Activated naive CD4-positive, alpha-beta T cell treated with anti-CD3 and anti-CD28 coated beads, Interleukin-2, amount 50 U/mL, for 72 hours (primary cell): Measurements from ENCODE around the gene MT1H. TPM values are rescaled to one million over a fixed set of nuclear protein-coding genes. Genes with fewer than 3 reads are reported as not detected.
A peak's percentile ranks its signal among the peaks of the same experiment; 100 is the strongest.
"Not testable (repeated sequence)": the region's sequence is repeated elsewhere in the genome, so short reads cannot be mapped to it uniquely, and the experiment has no call there.

Experiments
- ATAC-seq, 2 donors: fragments of 150-1000 bp; cut with Tn5 transposase; 2 replicates each; pipeline ENCODE4 v1.10.0; 2021; ENCODE audit warnings: mild to moderate bottlenecking in 2 of 2, moderate library complexity in 2 of 2
- DNase-seq, 2 donors: peaks; one replicate each; pipeline ENCODE4 v3.0.0; 2021 to 2022; ENCODE audit warnings: low spot score in 2 of 2
- H3K27ac Mint-ChIP-seq, 2 donors: one replicate each; pipeline ENCODE4 v1.8.0; 2022; ENCODE audit warnings: mild to moderate bottlenecking in 2 of 2, mixed read lengths in 2 of 2
- H3K36me3 Mint-ChIP-seq, 2 donors: one replicate each; pipeline ENCODE4 v1.8.0; 2022; ENCODE audit warnings: mixed read lengths in 2 of 2
- H3K9me3 Mint-ChIP-seq, 2 donors: one replicate each; pipeline ENCODE4 v1.8.0; 2022; ENCODE audit warnings: mixed read lengths in 2 of 2
- total RNA-seq, 2 donors: library from RNA; stranded (reverse); gene quantifications; one replicate each; pipeline ENCODE4 v1.2.3, GENCODE V29; 2022

MT1H gene
- total RNA-seq, result not detected

DNA sequence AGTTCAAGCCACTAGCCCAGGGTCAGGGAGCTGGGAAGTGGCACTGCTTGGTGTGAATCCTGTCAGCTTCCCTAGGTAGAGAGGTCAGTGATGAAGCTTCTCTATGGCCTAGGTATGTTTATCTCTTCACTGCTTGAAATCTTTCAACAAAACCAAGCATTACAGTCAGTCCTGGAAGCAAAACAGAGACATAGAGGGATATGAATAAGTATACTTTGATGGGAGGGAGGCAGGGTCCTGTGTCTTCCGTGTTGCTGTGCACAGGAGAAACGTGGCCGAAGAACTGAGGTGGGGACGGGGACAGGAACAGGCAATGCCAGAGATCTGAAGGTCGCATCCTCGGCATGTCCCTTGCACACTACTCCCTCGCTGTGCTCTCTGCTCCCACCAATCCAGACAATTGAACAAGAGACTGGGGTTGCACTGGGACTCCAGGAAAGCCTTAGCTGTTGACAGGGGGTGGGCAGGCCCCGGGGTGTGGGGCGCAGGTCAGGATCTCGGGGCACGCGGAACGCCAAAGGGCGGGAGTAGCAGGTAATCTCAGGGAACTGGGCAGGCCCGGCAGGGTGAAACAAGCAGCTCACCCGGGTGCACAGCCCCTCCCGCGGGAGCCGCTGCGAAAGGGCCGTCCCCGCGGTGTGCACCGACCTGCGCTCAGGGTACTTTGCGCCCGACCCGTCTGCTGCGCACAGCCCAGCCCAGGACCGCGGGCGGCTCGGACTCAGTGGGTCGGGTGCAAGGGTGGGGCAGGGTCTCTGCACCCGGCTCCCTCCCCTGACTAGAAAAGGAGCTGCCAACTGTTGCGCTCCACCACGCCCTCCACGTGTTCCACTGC lies at the start of gene MT1H:
Gene MT1H, plus strand, starts transcription at position 810 of the 835 bp plus-strand sequence. CDS start 71 bp downstream, outside the sequence.
- peak in 1 of 2 donors; percentile 37 for DNase-seq
- H3K36me3 Mint-ChIP-seq, result peaks cover 0 to 8% of the 10 kb centered on the region in 2 donors

DNA sequence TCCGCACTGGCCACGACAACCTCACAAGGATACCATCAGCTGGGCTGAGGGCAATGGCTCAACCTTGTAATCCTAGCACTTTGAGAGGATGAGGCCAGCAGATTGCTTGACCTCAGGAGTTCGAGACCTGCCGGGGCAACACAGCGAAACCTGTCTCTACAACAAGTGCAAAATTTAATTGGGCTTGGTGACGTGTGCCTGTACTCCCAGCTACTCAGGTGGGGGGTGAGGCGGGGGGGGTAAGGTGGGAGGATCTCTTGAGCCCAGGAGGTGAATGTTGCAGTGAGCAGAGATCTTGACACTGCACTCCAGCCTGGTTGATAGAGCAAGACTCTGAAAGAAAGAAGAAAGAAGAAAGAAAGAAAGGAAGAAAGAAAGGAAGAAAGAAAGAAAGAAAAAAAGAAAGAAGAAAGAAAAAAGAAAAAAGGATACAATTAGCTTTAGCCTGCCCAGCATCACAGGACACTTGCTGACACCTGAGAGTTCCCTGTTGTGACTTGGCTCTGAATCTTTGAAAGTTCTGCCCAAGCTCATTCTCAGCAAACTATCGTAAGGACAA lies 49.2 kb upstream of the MT1H start:
- H3K9me3 Mint-ChIP-seq, result no peaks in the 10 kb centered on the region
- peaks cover 0 to 6% of the 10 kb centered on the region in 2 donors for H3K36me3 Mint-ChIP-seq
- ATAC-seq (no peak), DNase-seq (no peak)
- H3K27ac Mint-ChIP-seq, result no peak overlapping the region

More for the DNA sequence above, at the start of gene MT1H:
- peak in 1 of 2 donors; percentile 53 for ATAC-seq
- Mint-ChIP-seq H3K9me3 (no peaks in the 10 kb centered on the region), H3K27ac (no peak within 1 kb of the TSS)

DNA sequence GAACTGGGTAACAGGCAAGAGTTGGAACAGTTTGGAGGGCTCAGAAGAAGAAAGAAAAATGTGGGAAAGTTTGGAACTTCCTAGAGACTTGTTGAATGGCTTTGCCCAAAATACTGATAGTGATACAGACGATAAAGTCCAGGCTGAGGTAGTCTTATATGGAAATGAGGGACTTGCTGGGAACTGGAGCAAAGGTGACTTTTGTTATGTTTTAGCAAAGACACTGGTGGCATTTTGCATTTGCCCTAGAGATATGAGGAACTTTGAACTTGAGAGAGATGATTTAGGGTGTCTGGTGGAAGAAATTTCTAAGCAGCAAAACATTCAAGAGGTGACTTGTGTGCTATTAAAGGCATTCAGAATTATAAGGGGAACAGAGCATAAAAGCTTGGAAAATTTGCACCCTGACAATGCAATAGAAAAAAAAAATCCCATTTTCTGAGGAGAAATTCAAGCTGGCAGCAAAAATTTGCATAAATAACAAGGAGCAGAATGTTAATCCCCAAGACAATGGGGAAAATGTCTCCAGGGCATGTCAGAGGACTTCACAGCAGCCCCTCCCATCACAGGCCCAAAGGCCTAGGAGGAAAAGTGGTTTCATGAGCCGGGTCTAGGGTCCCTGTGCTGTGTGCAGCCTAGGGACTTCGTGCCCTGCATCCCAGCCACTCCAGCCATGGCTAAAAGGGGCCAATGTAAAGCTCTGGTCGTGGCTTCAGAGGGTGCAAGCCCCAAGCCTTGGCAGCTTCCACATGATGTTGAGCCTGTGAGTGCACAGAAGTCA lies 47.8 kb upstream of the MT1H start:
- H3K36me3 Mint-ChIP-seq, result peaks cover 0 to 11% of the 10 kb centered on the region in 2 donors

DNA sequence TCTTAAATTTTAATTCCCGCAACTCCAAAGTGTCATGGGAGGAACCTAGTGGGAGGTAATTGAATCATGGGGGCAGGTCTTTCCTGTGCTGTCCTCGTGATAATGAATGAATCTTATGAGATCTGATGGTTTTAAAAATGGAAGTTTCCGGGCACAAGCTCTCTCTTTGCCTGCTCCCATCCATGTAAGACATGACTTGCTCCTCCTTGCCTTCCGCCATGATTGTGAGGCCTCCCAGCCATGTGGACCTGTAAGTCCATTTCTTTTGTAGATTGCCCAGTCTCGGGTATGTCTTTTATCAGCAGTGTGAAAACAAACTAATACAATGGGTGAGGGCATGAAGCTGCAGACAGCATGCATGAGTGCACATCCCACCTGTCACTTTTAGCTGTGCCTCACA lies 46.4 kb upstream of the MT1H start:
- ATAC-seq, DNase-seq, H3K27ac Mint-ChIP-seq, H3K9me3 Mint-ChIP-seq: not testable (repeated sequence)
- peaks cover 0 to 11% of the 10 kb centered on the region in 2 donors for H3K36me3 Mint-ChIP-seq

More for the DNA sequence above, 47.8 kb upstream of the MT1H start:
- not testable (repeated sequence) for H3K27ac Mint-ChIP-seq, DNase-seq, ATAC-seq, H3K9me3 Mint-ChIP-seq

DNA sequence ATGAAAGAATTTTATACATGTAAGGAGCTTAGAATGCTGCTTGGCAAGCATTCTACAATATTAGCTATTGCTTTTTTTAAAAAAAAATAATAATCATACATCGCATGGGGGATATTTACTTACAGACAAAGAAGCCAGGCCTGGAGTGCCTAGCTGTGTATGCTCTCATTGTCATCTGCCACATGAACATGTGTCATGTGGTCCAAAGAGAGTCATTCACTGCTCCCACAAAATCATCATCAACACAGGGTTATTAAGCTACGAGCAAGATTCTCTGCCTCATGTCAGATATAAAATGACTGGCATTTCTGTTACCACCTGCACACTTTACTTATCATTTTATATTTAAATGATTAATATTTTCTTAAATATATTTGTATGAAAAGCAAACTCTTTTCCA lies 46.0 kb upstream of the MT1H start:
- no peak overlapping the region for H3K27ac Mint-ChIP-seq
- ATAC-seq, result no peak
- H3K36me3 Mint-ChIP-seq, result peaks cover 0 to 11% of the 10 kb centered on the region in 2 donors
- DNase-seq, result no peak
- H3K9me3 Mint-ChIP-seq, result no peaks in the 10 kb centered on the region

DNA sequence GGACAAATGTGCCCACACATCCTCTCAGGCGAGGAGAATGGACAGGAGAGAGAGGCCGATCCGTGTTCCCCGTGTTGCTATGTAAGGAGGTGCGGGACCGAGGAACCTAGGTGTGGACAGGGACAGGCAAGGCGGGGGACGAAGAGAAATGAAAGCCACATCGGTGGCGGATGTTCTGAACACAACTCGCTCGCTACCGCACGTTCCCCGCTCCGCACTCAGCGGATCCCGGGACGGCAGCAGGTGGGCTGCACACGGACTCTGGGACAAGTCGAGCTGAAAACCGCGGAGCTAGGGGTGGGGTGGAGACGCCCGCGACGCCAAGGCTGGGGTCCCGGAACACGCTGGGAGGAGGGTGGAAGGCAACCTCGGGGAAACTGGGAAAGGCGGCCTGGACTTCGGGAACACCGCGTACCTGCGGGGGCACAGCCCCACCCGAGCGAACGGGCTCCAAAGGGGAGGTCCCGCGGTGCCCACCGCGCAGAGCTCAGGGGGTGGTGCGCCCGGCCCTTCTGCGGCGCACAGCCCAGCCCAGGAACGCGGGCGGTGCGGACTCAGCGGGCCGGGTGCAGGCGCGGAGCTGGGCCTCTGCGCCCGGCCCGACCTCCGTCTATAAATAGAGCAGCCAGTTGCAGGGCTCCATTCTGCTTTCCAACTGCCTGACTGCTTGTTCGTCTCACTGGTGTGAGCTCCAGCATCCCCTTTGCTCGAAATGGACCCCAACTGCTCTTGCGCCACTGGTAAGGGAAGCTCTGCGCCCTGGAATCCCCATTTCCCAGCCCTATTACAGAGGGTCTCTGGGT lies 44.3 kb upstream of the MT1H start, which contains the start of gene MT1E:
Gene MT1E, plus strand, starts transcription at position 642 of the 803 bp plus-strand sequence. Its CDS starts 71 bp downstream, at position 713.
- peak in 1 of 2 donors; percentile 55 for DNase-seq
- Mint-ChIP-seq H3K36me3 (peaks cover 0 to 11% of the 10 kb centered on the region in 2 donors), H3K27ac (peak within 1 kb of the TSS in 1 of 2 donors; percentile 54), H3K9me3 (no peaks in the 10 kb centered on the region)
- ATAC-seq, result peak; percentile 76 to 92

DNA sequence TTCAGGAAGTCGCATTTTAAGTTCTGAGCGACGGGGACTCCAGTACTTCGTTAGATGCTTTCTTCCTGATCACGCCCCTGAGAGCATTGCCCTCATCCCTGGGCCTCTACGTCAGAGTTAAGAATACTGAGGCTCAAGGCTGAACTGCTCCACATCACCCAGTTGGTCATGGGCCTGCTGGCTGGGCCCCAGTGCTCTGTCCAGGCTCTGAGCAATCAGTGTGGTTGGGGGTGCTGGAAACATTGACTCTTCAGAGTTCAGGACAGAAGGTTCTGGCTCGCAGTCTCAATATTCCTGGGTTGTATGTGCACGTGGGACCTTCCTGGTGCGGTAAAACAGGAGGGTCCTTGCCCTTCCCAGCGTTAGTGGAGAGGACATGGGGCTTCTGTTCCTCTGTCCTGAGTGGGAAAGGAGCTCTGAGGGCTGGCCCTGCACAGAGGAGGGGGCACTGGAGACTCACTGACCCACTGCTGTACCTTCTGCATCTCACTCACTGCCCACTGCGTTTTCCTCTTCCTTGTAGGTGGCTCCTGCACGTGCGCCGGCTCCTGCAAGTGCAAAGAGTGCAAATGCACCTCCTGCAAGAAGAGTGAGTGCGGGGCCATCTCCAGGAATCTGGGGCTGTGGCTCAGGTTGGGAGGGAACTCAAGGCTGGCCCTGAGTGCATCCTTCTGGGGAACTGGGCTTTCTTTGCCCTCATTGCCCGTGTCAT lies 43.5 kb upstream of the MT1H start:
- H3K36me3 Mint-ChIP-seq, result peaks cover 0 to 11% of the 10 kb centered on the region in 2 donors
- peak; percentile 27 to 67 for ATAC-seq
- DNase-seq, result no peak
- no peak overlapping the region for H3K27ac Mint-ChIP-seq
- H3K9me3 Mint-ChIP-seq, result no peaks in the 10 kb centered on the region

DNA sequence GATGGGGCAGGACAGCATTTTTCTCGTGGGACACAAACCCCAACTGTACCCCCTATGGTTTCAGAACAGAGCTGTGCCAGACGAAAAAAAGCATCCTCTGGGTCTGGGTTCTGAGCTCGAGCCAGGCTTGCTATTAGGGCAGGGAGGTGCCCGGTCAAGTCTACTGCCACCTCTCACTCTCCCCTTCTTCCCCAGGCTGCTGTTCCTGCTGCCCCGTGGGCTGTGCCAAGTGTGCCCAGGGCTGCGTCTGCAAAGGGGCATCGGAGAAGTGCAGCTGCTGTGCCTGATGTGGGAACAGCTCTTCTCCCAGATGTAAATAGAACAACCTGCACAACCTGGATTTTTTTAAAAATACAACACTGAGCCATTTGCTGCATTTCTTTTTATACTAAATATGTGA lies 42.9 kb upstream of the MT1H start:
- H3K27ac Mint-ChIP-seq, result no peak overlapping the region
- no peak for ATAC-seq
- DNase-seq, result no peak
- H3K36me3 Mint-ChIP-seq, result peaks cover 0 to 11% of the 10 kb centered on the region in 2 donors
- no peaks in the 10 kb centered on the region for H3K9me3 Mint-ChIP-seq

DNA sequence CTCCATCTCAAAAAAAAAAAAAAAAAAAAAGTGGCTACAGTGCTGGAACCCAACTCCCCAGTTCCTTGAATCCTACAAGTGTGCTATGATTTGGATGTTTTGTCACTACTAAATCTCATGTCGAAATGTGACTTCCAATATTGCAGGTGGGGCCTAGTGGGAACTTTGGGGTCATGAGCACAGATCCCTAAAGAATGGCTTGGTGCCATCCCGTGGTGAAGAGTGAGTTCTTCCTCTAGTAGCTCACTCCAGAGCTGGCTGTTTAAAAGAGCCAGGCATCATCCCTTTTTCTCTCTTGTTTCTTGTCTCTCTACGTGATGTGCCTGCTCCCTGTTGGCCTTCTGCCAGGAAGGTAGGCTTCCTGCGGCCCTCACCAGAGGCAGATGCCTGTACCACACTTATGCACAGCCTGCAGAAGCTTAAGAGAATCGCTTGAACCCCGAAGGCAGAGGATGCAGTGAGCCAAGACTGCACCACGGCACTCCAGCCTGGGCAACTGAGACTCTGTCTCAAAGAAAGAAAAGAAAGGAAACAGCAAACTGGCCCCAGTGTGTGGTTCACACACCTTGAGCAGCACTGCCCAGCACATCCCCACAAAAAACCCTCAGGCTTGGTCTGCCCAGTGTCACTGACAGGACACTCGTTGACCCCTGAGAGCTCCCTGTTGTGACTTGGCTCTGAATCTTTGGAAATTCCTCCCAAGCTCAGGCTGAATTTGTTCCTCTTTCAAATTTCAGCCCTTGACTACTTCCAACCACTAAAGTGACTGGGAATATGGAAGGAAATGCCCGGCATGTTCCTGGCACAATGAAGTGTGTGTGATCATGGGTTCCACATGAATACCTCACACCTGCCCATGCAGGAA lies 40.9 kb upstream of the MT1H start:
- ATAC-seq (no peak), DNase-seq (no peak)
- Mint-ChIP-seq H3K36me3 (peaks cover 0 to 14% of the 10 kb centered on the region in 2 donors), H3K9me3 (no peaks in the 10 kb centered on the region), H3K27ac (no peak overlapping the region)

DNA sequence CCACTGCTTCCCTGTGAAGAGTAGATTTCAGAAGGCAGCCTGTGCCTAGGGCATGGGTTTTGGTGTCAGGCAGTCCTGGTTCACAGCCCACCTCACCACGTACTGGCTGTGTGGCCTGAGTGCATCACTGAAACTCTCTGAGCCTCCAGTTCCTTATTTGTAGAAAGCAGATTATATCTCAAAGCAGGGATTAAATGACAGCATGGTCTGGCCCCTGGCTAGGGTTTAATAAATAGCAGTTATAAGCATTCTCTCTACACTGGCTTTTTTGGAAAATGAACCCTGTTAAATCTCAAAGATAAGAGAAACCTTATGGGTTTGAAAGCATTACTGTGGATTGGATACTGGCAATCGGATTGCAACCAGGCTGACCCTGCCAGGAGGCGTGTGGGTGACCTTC lies 40.1 kb upstream of the MT1H start:
- ATAC-seq, result no peak
- H3K36me3 Mint-ChIP-seq, result peaks cover 0 to 19% of the 10 kb centered on the region in 2 donors

DNA sequence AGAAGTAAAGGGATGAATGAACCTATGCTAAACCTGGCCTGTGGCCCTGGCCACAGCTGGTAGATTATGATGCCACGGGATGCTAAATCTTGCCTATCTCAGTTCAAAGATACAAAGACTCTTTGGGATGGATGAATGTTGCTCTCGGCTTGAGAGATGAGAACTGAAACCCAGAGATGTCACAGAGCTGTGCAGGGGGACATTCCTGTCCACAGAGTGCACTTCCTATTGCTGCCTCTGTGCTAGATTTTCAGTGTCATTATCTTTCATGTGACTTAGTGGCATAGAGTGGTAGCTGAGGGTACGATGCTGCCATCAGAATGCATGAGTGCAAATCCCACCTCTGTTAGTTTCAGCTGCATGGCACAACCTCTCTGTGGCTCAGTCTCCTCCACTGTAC lies 39.5 kb upstream of the MT1H start:
- no peak overlapping the region for H3K27ac Mint-ChIP-seq
- DNase-seq (no peak), ATAC-seq (peak in 1 of 2 donors; percentile 25)
- H3K9me3 Mint-ChIP-seq, result no peaks in the 10 kb centered on the region
- H3K36me3 Mint-ChIP-seq, result peaks cover 5 to 20% of the 10 kb centered on the region in 2 donors

More for the DNA sequence above, 40.1 kb upstream of the MT1H start:
- no peak overlapping the region for H3K27ac Mint-ChIP-seq
- H3K9me3 Mint-ChIP-seq, result no peaks in the 10 kb centered on the region
- DNase-seq, result no peak

DNA sequence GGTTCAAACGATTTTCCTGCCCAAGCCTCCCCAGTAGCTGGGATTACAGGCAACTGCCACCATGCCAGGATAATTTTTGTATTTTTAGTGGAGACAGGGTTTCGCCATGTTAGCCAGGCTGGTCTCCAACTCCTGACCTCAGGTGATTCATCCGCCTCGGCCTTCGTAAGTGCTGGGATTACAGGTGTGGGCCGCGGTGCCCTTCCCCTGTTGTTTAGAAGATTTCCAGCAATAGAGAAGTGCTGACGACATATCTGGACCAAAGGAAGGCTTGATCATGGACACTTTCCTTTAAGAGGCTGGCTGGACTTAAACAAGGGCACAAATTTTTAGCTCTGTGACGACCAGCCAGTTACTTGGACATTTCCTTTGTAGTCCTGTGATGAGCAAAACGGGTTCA lies 38.4 kb upstream of the MT1H start:
- DNase-seq, result no peak
- peaks cover 5 to 14% of the 10 kb centered on the region in 2 donors for H3K36me3 Mint-ChIP-seq
- H3K27ac Mint-ChIP-seq, result no peak overlapping the region
- H3K9me3 Mint-ChIP-seq, result no peaks in the 10 kb centered on the region
- ATAC-seq, result no peak

DNA sequence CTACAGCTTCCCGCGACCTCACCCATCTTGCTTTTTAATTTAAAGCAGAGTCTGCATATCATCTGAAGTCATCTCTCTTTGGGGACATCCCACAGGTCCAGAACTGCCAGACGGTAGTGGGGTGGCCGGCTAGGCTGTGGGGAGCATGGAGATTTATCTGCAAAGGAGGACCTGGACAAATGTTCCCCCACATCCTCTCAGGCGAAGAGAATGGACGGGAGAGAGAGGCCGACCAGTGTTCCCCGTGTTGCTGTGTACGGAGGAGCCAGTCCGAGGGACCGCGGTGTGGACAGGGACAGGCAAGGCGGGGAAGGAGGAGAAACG lies 37.8 kb upstream of the MT1H start:
- Mint-ChIP-seq H3K9me3 (no peaks in the 10 kb centered on the region), H3K36me3 (peaks cover 5 to 14% of the 10 kb centered on the region in 2 donors), H3K27ac (no peak overlapping the region)
- DNase-seq (no peak), ATAC-seq (no peak)

DNA sequence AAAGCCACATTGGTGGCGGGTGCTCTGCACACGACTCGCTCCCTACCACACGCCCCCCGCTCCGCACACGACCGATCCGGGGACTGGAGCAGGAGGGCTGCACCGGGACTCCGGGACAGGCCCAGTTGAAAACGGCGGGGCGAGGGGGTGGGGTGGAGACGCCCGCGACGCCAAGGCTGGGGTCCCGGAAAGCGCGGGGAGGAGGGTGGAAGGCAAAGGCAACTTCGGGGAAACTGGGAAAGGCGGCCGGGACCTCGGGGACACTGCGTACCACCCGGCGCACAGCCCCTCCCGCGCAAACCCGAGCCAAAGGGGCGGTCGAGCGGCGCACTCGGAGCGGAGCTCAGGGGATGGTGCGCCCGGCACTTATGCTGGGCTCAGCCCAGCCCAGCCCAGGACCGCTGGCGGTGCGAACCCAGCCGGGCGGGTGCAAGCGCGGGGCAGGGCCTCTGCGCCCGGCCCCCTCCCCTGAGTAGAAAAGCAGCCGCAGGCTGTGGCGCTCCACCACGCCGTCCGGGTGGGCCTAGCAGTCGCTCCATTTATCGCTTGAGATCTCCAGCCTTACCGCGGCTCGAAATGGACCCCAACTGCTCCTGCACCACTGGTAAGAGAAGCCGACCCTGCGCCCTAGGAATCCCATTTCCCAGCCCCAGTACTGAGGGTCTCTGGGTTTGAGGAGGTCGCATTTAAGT lies 37.3 kb upstream of the MT1H start, which contains the start of gene MT1M:
Gene MT1M, plus strand, starts transcription at position 504 of the 692 bp plus-strand sequence. Its CDS starts 73 bp downstream, at position 577.
- Mint-ChIP-seq H3K36me3 (peaks cover 5 to 14% of the 10 kb centered on the region in 2 donors), H3K27ac (no peak within 1 kb of the TSS), H3K9me3 (no peaks in the 10 kb centered on the region)
- ATAC-seq, result peak in 1 of 2 donors; percentile 67
- DNase-seq, result no peak
